HL-60 (cell line): Measurements from ENCODE around the gene MS4A7.

Experiments
- DNase-seq, 2 experiments: peaks; one replicate each; pipeline ENCODE4 v3.0.0-alpha.2; 2010 to 2020; ENCODE audit warnings: low read depth in 1 of 2, low spot score in 1 of 2
- H3K27ac ChIP-seq: fragments of 250-450 bp; sonication (Bioruptor Pico); replicated peaks from 2 replicates; pipeline ENCODE4 v1.5.1; 2020; ENCODE audit warnings: mild to moderate bottlenecking, moderate library complexity
- H3K27me3 ChIP-seq: fragments of 250-450 bp; sonication (Bioruptor Pico); 2 replicates; pipeline ENCODE4 v1.5.1; 2021; ENCODE audit warnings: mild to moderate bottlenecking, moderate library complexity; ENCODE audit not compliant: insufficient read depth, poor library complexity, severe bottlenecking
- H3K4me3 ChIP-seq: replicated peaks from 2 replicates; pipeline ENCODE4 v1.5.1; 2011; ENCODE audit warnings: mild to moderate bottlenecking, control low read depth, low read length; ENCODE audit not compliant: insufficient read depth
- CTCF ChIP-seq: IDR thresholded peaks from one replicate; pipeline ENCODE4 v1.5.1; 2011; ENCODE audit warnings: low read length, control low read depth, inconsistent platforms; ENCODE audit not compliant: insufficient read depth
- GABPA ChIP-seq: IDR thresholded peaks from 2 replicates; pipeline ENCODE4 v1.6.1; 2012; ENCODE audit warnings: low read depth
- POLR2AphosphoS5 ChIP-seq: IDR thresholded peaks from 2 replicates; pipeline ENCODE4 v1.6.1; 2012; ENCODE audit warnings: low read depth
- SPI1 ChIP-seq: IDR thresholded peaks from 2 replicates; pipeline ENCODE4 v1.6.1; 2012; ENCODE audit warnings: low read depth, mild to moderate bottlenecking, borderline replicate concordance
- long read RNA-seq: library from polyadenylated mRNA; unstranded; transcript quantifications from one replicate; pipeline ENCODE4 v2.0.0, GENCODE V29; 2020
- TF ChIP-seq, protein P1 (sequence below): IDR thresholded peaks from 2 replicates; pipeline ENCODE4 v1.6.1; 2012; ENCODE audit warnings: low read depth; ENCODE audit not compliant: insufficient replicate concordance

Gene MS4A7, protein sequence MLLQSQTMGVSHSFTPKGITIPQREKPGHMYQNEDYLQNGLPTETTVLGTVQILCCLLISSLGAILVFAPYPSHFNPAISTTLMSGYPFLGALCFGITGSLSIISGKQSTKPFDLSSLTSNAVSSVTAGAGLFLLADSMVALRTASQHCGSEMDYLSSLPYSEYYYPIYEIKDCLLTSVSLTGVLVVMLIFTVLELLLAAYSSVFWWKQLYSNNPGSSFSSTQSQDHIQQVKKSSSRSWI
- long read RNA-seq = 0 reads

GRCh38 chr11:60378354-60378753, at the start of gene MS4A7:
MS4A7 (plus strand) TSS chr11:60378532; CDS start chr11:60383142, 4,610 bp downstream.
- Histone ChIP-seq H3K27ac (peak within 1 kb of the TSS; percentile 60), H3K4me3 (peak within 1 kb of the TSS; percentile 15), H3K27me3 (no peaks in the 10 kb centered on the region)
- DNase-seq = peak; percentile 61 to 81
- TF ChIP-seq CTCF = no peak
- peak; percentile 43; the same call in 1 of the 2 replicates for TF ChIP-seq POLR2AphosphoS5
- TF ChIP-seq, protein P1, sequence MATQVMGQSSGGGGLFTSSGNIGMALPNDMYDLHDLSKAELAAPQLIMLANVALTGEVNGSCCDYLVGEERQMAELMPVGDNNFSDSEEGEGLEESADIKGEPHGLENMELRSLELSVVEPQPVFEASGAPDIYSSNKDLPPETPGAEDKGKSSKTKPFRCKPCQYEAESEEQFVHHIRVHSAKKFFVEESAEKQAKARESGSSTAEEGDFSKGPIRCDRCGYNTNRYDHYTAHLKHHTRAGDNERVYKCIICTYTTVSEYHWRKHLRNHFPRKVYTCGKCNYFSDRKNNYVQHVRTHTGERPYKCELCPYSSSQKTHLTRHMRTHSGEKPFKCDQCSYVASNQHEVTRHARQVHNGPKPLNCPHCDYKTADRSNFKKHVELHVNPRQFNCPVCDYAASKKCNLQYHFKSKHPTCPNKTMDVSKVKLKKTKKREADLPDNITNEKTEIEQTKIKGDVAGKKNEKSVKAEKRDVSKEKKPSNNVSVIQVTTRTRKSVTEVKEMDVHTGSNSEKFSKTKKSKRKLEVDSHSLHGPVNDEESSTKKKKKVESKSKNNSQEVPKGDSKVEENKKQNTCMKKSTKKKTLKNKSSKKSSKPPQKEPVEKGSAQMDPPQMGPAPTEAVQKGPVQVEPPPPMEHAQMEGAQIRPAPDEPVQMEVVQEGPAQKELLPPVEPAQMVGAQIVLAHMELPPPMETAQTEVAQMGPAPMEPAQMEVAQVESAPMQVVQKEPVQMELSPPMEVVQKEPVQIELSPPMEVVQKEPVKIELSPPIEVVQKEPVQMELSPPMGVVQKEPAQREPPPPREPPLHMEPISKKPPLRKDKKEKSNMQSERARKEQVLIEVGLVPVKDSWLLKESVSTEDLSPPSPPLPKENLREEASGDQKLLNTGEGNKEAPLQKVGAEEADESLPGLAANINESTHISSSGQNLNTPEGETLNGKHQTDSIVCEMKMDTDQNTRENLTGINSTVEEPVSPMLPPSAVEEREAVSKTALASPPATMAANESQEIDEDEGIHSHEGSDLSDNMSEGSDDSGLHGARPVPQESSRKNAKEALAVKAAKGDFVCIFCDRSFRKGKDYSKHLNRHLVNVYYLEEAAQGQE = no peak
- TF ChIP-seq SPI1 = peak; percentile 75; the same call in 1 of the 2 replicates
- TF ChIP-seq GABPA = peak; percentile 72

GRCh38 chr11:60332846-60333245, 45.5 kb upstream of the MS4A7 start:
- no peak for DNase-seq
- Histone ChIP-seq H3K27me3 (no peaks in the 10 kb centered on the region), H3K27ac (no peak overlapping the region), H3K4me3 (no peak overlapping the region)
- TF ChIP-seq SPI1 (no peak), CTCF (no peak), POLR2AphosphoS5 (no peak), GABPA (no peak)
- TF ChIP-seq, protein P1 = no peak

DNA sequence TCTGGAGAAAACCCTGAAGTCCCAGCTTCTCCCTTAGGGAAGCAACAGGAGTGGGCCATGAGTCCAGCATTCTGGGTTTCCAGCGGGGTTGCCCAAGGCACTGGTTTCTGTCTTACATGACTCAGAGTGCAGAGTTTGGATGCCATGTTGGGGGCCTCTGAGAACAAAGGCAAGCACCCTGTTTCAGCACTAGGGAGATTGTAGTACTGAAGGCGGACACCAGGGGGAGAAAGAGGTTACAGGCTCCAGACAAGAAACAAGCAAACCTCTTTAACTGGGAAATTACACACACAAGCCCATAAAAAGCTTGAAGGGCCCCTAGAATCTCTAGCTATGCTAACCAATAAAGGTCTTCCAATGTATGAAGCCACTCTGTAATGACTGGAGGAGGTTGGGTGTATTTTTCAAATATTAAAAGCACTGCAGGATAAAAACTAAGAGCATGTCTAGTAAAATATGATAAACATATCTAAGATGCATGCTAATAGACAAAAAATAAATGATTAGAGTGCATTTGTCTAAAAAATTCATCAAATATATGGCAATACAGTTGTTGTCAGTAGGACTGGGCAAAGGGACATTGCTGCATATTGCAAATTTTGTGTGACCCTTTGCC, 44.2 kb upstream of the MS4A7 start:
- peak; percentile 57 to 68 for DNase-seq
- Histone ChIP-seq H3K27ac (no peak overlapping the region), H3K27me3 (no peaks in the 10 kb centered on the region), H3K4me3 (no peak overlapping the region)
- TF ChIP-seq, protein P1 = no peak
- TF ChIP-seq GABPA = no peak
- peak; percentile 57 for TF ChIP-seq CTCF
- TF ChIP-seq SPI1 = no peak
